Testis (tissue), 2 donors: Measurements from ENCODE around the gene RILP.

Source experiments
- CTCF ChIP-seq, 3 experiments: fragments of 450-650 bp in 2 of 3; fragments of 200-600 bp in 1 of 3; sonication (generic) in 1 of 3; IDR thresholded peaks; one replicate each; pipeline ENCODE4 v1.5.1; 2016 to 2019; ENCODE audit warnings: antibody characterized with exemption in 3 of 3, mild to moderate bottlenecking in 2 of 3, moderate library complexity in 1 of 3
- POLR2A ChIP-seq: fragments of 450-650 bp; IDR thresholded peaks from one replicate; pipeline ENCODE4 v1.6.1; 2017; ENCODE audit warnings: antibody characterized with exemption, mild to moderate bottlenecking, moderate library complexity

- TF ChIP-seq CTCF (IDR thresholded peaks at IDR 0.05) (no peak), POLR2A (no peak)
Observed at GRCh38 chr17:1634841-1635650, 14.6 kb downstream of the RILP start.
